ENCODE data around the gene IL22RA2. TPM values are rescaled to one million over a fixed set of nuclear protein-coding genes. Genes with fewer than 3 reads are reported as not detected.
"Not testable (repeated sequence)": the region's sequence is repeated elsewhere in the genome, so short reads cannot be mapped to it uniquely, and the experiment has no call there.

The IL22RA2 gene
- total RNA-seq, 1 experiment from 2014 or later, result not detected

DNA sequence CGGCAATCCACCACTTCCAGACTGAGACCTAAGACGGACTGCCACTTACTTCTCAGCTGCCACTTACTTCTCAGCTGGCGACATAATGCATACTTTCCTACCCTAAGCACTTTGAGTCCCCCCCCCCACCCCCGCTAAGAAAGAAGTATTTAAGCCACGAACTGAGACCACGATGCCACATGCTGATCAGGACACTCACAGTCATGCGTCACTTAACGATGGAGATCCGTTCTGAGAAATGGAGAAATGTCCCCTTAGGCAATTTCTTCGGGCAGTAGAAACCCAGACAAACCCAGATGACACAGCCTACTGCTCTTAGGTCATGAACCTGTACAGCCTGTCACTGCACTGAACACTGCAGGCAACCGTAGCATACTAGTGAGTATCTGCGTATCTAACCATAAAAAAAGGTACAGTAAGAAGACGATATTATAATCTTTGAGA, 45.1 kb upstream of the IL22RA2 start:
- Mint-ChIP-seq H3K9me3 (ENCODE audit: low read depth, unreplicated experiment) (no peaks in the 10 kb centered on the region), H3K27me3 (ENCODE audit: unreplicated experiment) (no peaks in the 10 kb centered on the region), H3K4me1 (ENCODE audit: low read depth, unreplicated experiment) (peaks cover 45% of the 10 kb centered on the region), H3K27ac (ENCODE audit: unreplicated experiment) (peak overlapping the region; percentile 88), H3K4me3 (ENCODE audit: low read depth, unreplicated experiment) (peak overlapping the region; percentile 80), H3K36me3 (ENCODE audit: insufficient read depth, unreplicated experiment) (peaks cover 30% of the 10 kb centered on the region)
- DNase-seq, result no peak
- BruUV-seq (replicated peaks), result no TSS peak
- TF ChIP-seq, protein P1, sequence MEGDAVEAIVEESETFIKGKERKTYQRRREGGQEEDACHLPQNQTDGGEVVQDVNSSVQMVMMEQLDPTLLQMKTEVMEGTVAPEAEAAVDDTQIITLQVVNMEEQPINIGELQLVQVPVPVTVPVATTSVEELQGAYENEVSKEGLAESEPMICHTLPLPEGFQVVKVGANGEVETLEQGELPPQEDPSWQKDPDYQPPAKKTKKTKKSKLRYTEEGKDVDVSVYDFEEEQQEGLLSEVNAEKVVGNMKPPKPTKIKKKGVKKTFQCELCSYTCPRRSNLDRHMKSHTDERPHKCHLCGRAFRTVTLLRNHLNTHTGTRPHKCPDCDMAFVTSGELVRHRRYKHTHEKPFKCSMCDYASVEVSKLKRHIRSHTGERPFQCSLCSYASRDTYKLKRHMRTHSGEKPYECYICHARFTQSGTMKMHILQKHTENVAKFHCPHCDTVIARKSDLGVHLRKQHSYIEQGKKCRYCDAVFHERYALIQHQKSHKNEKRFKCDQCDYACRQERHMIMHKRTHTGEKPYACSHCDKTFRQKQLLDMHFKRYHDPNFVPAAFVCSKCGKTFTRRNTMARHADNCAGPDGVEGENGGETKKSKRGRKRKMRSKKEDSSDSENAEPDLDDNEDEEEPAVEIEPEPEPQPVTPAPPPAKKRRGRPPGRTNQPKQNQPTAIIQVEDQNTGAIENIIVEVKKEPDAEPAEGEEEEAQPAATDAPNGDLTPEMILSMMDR (IDR thresholded peaks at IDR 0.05; ENCODE audit: unreplicated experiment), result no peak
- intact Hi-C loops (cut with micrococcal nuclease; ENCODE audit: unreplicated experiment), result loop anchor here (10.0 kb wide), 1 partner anchor 46 kb away; no protein-coding TSS in a partner anchor
- CTCF ChIA-PET, result no interaction called here

DNA sequence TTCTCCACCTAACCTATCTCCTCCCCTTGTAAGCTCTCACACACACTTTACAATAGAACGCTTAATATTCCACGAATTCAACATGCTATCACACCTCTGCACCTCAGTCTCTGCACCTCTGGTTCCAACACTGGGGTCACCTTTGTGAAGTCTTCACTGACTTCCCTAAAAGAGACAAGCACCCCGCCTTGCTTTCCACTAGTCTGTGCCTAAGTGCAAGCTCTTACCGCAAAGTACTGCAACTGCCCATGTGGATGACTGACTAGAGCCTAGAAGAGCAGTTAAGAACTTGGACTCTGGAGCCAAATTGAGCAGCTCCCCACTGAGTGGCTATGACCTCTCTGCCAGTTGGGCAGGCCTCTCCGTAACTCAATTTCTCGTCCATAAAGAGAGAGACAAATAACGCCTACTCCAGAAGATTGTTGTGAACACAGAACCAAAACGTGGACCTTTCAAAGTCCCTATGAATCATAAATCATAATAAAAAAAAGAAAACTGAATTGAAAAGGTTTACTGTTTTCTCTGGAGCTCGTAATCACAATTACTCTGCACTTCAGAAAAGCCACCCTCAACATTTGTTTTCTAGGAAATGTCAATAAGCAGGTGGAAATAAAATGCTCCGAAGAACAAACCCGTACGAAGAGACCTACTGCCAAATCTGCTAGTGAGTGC, 44.5 kb upstream of the IL22RA2 start:
- peak overlapping the region; percentile 80 for H3K4me3 Mint-ChIP-seq (ENCODE audit: low read depth, unreplicated experiment)
- TSS peak; percentile 54 for BruUV-seq (replicated peaks)
- peaks cover 42% of the 10 kb centered on the region for H3K4me1 Mint-ChIP-seq (ENCODE audit: low read depth, unreplicated experiment)
- peak overlapping the region; percentile 88 for H3K27ac Mint-ChIP-seq (ENCODE audit: unreplicated experiment)
- no peaks in the 10 kb centered on the region for H3K9me3 Mint-ChIP-seq (ENCODE audit: low read depth, unreplicated experiment)
- CTCF ChIA-PET, result no interaction called here
- H3K27me3 Mint-ChIP-seq (ENCODE audit: unreplicated experiment), result no peaks in the 10 kb centered on the region
- intact Hi-C loops (cut with micrococcal nuclease; ENCODE audit: unreplicated experiment), result loop anchor here (10.0 kb wide), 1 partner anchor 47 kb away; no protein-coding TSS in a partner anchor
- DNase-seq, result no peak
- TF ChIP-seq, protein P1 (IDR thresholded peaks at IDR 0.05; ENCODE audit: unreplicated experiment), result no peak
- H3K36me3 Mint-ChIP-seq (ENCODE audit: insufficient read depth, unreplicated experiment), result peaks cover 30% of the 10 kb centered on the region

DNA sequence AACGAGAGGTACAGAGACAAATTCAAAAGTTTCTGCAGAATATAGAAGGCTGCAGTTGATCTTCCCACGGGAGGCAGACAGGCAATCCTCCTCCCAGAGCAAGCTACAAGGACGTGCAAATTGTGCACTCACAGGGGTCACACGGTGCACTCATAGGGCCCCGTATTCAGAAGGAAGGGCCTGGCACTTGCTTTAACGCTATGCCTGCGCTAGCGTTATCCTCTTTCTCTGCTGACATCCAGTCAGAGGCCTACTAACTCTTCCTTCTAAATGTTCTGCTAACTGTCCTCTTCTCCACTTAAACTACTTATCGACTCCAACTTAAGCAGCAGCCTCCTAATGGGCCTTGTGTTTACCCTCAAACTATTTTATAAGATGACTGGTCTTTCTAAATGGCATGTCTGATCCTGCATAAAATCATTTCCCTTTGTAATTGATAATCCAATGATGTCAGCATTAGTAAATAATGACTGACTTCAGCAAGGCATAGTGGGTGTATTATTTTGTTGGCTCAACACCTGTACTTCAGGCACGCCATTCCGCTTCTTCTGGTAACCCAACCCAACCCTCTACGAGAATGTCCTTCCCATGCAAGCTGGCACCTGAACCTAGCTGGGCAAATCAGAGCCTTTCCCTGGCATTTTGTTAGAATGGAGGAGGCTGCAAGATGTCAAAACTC, 43.6 kb upstream of the IL22RA2 start:
- Mint-ChIP-seq H3K27ac (ENCODE audit: unreplicated experiment) (peak overlapping the region; percentile 88), H3K4me3 (ENCODE audit: low read depth, unreplicated experiment) (peak overlapping the region; percentile 80), H3K27me3 (ENCODE audit: unreplicated experiment) (no peaks in the 10 kb centered on the region), H3K36me3 (ENCODE audit: insufficient read depth, unreplicated experiment) (peaks cover 30% of the 10 kb centered on the region), H3K4me1 (ENCODE audit: low read depth, unreplicated experiment) (peaks cover 42% of the 10 kb centered on the region), H3K9me3 (ENCODE audit: low read depth, unreplicated experiment) (no peaks in the 10 kb centered on the region)
- DNase-seq, result peak; percentile 5
- intact Hi-C loops (cut with micrococcal nuclease; ENCODE audit: unreplicated experiment), result loop anchor here (10.0 kb wide), 1 partner anchor 48 kb away; no protein-coding TSS in a partner anchor
- TF ChIP-seq, protein P1 (IDR thresholded peaks at IDR 0.05; ENCODE audit: unreplicated experiment), result no peak
- no TSS peak for BruUV-seq (replicated peaks)
- CTCF ChIA-PET, result no interaction called here

DNA sequence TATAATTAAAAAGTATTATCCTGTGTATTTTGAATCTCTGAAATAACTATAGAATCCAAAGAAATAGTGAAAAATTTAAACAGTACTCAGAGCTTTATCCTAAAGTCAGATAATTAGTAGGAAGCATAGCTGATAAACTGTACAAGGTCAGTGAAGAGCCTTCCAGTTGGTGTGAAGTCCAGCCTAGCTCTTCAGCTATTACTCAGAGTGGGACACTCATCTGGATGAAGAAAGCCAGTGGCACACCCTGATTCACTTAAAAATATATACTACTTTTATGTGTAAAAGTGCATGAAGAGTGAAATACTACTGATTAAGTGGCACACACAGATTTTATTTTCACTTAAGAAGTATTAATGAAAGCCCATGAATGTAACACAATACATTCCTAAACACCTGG, 42.7 kb upstream of the IL22RA2 start:
- Mint-ChIP-seq H3K36me3 (ENCODE audit: insufficient read depth, unreplicated experiment) (peaks cover 30% of the 10 kb centered on the region), H3K27ac (ENCODE audit: unreplicated experiment) (no peak overlapping the region), H3K4me1 (ENCODE audit: low read depth, unreplicated experiment) (peaks cover 42% of the 10 kb centered on the region), H3K4me3 (ENCODE audit: low read depth, unreplicated experiment) (peak overlapping the region; percentile 80), H3K9me3 (ENCODE audit: low read depth, unreplicated experiment) (no peaks in the 10 kb centered on the region), H3K27me3 (ENCODE audit: unreplicated experiment) (no peaks in the 10 kb centered on the region)
- CTCF ChIA-PET, result no interaction called here
- no peak for DNase-seq
- no TSS peak for BruUV-seq (replicated peaks)
- TF ChIP-seq, protein P1 (IDR thresholded peaks at IDR 0.05; ENCODE audit: unreplicated experiment), result no peak
- intact Hi-C loops (cut with micrococcal nuclease; ENCODE audit: unreplicated experiment), result loop anchor here (10.0 kb wide), 1 partner anchor 49 kb away; no protein-coding TSS in a partner anchor

DNA sequence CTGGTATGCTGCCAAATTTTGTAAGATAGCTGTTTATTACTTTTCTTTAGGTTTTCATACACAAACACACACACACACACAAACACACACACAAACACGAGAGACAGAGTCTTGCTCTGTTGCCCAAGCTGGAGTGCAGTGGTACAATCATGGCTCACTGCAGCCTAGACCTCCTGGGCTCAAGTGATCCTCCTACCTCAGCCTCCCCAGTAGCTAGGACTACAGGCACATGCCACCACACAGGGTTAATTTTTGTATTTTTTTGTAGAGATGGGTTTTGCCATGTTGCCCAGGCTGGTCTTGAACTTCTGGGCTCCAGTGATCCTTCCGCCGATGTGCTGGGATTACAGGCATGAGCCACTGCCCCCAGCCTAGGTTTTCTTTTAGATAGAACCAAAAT, 42.2 kb upstream of the IL22RA2 start:
- Mint-ChIP-seq H3K36me3 (ENCODE audit: insufficient read depth, unreplicated experiment) (peaks cover 30% of the 10 kb centered on the region), H3K4me1 (ENCODE audit: low read depth, unreplicated experiment) (peaks cover 38% of the 10 kb centered on the region)
- CTCF ChIA-PET; H3K4me3 Mint-ChIP-seq (ENCODE audit: low read depth, unreplicated experiment); H3K9me3 Mint-ChIP-seq (ENCODE audit: low read depth, unreplicated experiment); DNase-seq; H3K27ac Mint-ChIP-seq (ENCODE audit: unreplicated experiment); H3K27me3 Mint-ChIP-seq (ENCODE audit: unreplicated experiment); BruUV-seq (replicated peaks): not testable (repeated sequence)
- intact Hi-C loops (cut with micrococcal nuclease; ENCODE audit: unreplicated experiment), result loop anchor here (10.0 kb wide), 1 partner anchor 49 kb away; no protein-coding TSS in a partner anchor
